CD4-positive, alpha-beta memory T cell (primary cell): ENCODE measurements around the gene CD48. TPM values are rescaled to one million over a fixed set of nuclear protein-coding genes. Genes with fewer than 3 reads are reported as not detected.

Experiments used
- CTCF ChIA-PET: fragments of 350-600 bp; sonication (Branson Sonifier 250); formaldehyde crosslinking; loops from one replicate; lab custom pipeline; 2021; ENCODE audit warnings: inconsistent platforms; ENCODE audit not compliant: partially characterized antibody; lab: Charles Lee
- POLR2A ChIA-PET: fragments of 350-600 bp; sonication (Branson Sonifier 250); formaldehyde crosslinking; loops from one replicate; lab custom pipeline; 2021; ENCODE audit not compliant: partially characterized antibody; lab: Charles Lee
- DNase-seq, 5 donors: peaks; one replicate each; pipeline versions ENCODE4 v3.0.0 to v3.0.0-alpha.2; 2020 to 2022; ENCODE audit warnings: mixed read lengths in 1 of 5
- H3K27ac ChIP-seq: one replicate; pipeline ENCODE4 v1.7.0; 2013; ENCODE audit warnings: low read depth, low read length
- H3K27me3 ChIP-seq: 2 replicates; pipeline ENCODE4 v1.7.0; 2013; ENCODE audit warnings: mild to moderate bottlenecking, low read length, moderate library complexity; ENCODE audit not compliant: insufficient read depth
- H3K36me3 ChIP-seq: 2 replicates; pipeline ENCODE4 v1.7.0; 2013; ENCODE audit warnings: mild to moderate bottlenecking, low read length, moderate library complexity; ENCODE audit not compliant: insufficient read depth
- H3K4me1 ChIP-seq: 2 replicates; pipeline ENCODE4 v1.7.0; 2013; ENCODE audit warnings: mild to moderate bottlenecking, low read length, moderate library complexity; ENCODE audit not compliant: insufficient read depth
- H3K4me3 ChIP-seq, 2 donors: one replicate each; pipeline ENCODE4 v1.7.0; 2013; ENCODE audit warnings: low read length in 2 of 2, mild to moderate bottlenecking in 1 of 2
- H3K9me3 ChIP-seq, 2 donors: one replicate each; pipeline ENCODE4 v1.7.0; 2013; ENCODE audit warnings: low read length in 2 of 2, control low read depth in 1 of 2; ENCODE audit not compliant: control insufficient read depth in 1 of 2
- H3K27ac Mint-ChIP-seq, 7 donors: one replicate each; pipeline ENCODE4 v1.8.0; 2020 to 2021; ENCODE audit warnings: mixed read lengths in 7 of 7, mild to moderate bottlenecking in 6 of 7, inconsistent platforms in 3 of 7, moderate library complexity in 3 of 7
- H3K27me3 Mint-ChIP-seq, 2 donors: one replicate each; pipeline ENCODE4 v1.8.0; 2020 to 2021; ENCODE audit warnings: mixed read lengths in 2 of 2
- H3K36me3 Mint-ChIP-seq, 2 donors: one replicate each; pipeline ENCODE4 v1.8.0; 2020 to 2021; ENCODE audit warnings: mixed read lengths in 2 of 2, inconsistent platforms in 1 of 2, mild to moderate bottlenecking in 1 of 2
- H3K4me1 Mint-ChIP-seq, 4 donors: one replicate each; pipeline ENCODE4 v1.8.0; 2020 to 2021; ENCODE audit warnings: mixed read lengths in 4 of 4, mild to moderate bottlenecking in 1 of 4
- H3K4me3 Mint-ChIP-seq, 8 donors: one replicate each; pipeline ENCODE4 v1.8.0; 2020 to 2021; ENCODE audit warnings: mixed read lengths in 8 of 8, mild to moderate bottlenecking in 7 of 8, moderate library complexity in 6 of 8, inconsistent platforms in 3 of 8
- H3K9me3 Mint-ChIP-seq, 8 donors: one replicate each; pipeline ENCODE4 v1.8.0; 2020 to 2021; ENCODE audit warnings: mixed read lengths in 8 of 8, mild to moderate bottlenecking in 5 of 8, inconsistent platforms in 3 of 8, moderate library complexity in 1 of 8
- intact Hi-C: fragments of 100-400 bp; cut with micrococcal nuclease; formaldehyde crosslinking; loops from one replicate; pipeline ENCODE4 v1.15.1; 2023
- polyA plus RNA-seq, 2 donors: library from polyadenylated mRNA; unstranded; fragments of 300-500 nt; fragmentation: Illumina TruSeq; gene quantifications; one replicate each; pipeline ENCODE4 v1.2.3, GENCODE V29; 2021
- total RNA-seq, 2 experiments: library from RNA; stranded (reverse); gene quantifications; one replicate each; pipeline ENCODE4 v1.2.3, GENCODE V29; 2021

Gene CD48
- total and polyA plus RNA-seq, 4 experiments from 2014 or later: 228 to 329 (median 273) TPM

DNA sequence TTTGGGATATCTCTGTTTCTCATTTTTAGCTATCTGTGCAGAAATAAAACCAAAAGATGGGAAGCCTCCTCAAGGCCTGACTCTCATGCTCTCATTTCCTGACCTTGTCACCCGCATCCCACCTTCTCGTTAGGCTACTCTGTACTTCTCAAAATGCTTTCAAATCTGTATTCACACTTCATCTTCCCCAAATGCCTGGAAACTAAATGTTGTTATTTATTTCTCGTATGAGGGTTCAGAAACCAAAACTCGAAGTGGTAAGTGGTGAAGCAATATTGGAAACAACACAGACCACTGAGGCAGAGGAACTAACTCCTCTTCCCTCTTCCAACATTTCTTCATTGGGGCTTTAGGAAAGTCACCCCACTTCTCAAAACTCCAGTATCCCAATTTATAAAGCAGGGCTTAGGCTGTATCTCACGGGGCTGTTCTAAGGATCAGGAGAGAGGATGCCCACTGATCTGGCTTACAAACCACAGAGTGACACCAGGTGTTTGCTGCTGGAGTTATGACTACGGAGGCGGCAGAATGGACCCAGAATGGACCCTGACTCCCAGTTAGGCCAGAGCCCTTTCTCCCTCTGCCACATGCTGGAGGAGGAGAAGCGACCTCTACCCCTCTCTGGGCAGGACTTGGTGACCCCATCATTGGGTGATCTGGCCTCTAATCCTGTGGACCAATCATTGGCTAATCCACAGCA is 31.0 kb upstream of the CD48 start:
- Histone ChIP-seq H3K9me3 (no peaks in the 10 kb centered on the region), H3K4me1 (peaks cover 23% of the 10 kb centered on the region), H3K36me3 (no peaks in the 10 kb centered on the region), H3K27me3 (no peaks in the 10 kb centered on the region), H3K27ac (no peak overlapping the region), H3K4me3 (no peak overlapping the region)
- no peak for DNase-seq
- Mint-ChIP-seq H3K9me3 (peaks cover 0 to 6% (median 0%) of the 10 kb centered on the region in 8 donors), H3K4me3 (peak overlapping the region in 5 of 8 donors; percentile 5 to 42 (median 32)), H3K27ac (peak overlapping the region in 4 of 7 donors; percentile 5 to 76 (median 46)), H3K4me1 (peaks cover 15 to 57% (median 36%) of the 10 kb centered on the region in 4 donors), H3K36me3 (no peaks in the 10 kb centered on the region), H3K27me3 (no peaks in the 10 kb centered on the region)
- POLR2A ChIA-PET: interaction anchor here (1.0 to 2.5 kb wide), 2 partner anchors 13 kb away, joined by 4 to 11 read pairs; no protein-coding TSS in a partner anchor
- intact Hi-C loops: no loop called here
- CTCF ChIA-PET: interaction anchor here (0.6 kb wide), 1 partner anchor 714 kb away, joined by 4 read pairs; no protein-coding TSS in a partner anchor

DNA sequence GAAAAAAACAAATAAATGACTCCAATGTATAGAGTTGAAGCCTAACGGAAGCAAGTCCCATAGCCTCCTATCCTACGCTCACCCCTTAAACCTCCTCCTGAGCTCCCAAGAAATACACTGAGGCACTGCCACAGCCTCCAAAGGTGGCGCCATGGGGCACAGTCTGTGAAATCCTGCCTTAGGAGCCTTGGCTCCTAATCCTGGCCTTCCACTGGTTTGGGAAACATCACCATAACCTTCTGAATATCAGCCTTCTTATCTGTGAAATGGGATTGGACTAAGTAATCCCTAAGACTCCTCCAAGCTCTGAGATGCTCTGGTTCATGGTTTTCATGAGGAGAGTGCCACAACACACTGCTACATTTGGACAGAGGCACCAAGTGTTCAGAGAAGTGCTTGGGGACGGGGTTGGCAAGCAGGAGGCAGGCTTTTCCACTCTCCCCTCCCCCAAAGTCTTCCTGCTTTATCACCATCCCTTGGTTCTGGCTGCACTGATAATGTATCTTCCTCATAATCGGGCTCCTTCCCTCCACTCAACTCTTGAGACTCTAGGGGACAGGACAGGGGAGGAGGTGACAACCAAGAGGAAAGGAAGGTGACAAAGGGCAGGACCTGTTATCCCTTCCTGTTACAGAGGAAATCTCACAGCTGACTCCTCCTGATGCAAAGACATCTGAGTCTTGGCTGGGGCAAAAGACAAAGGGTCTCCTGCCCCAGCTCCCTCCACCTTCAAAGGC is 30.2 kb upstream of the CD48 start:
- H3K4me3 ChIP-seq: no peak overlapping the region
- ChIA-PET POLR2A (interaction anchor here (1.0 kb wide), 1 partner anchor 14 kb away, joined by 4 read pairs; no protein-coding TSS in a partner anchor), CTCF (interaction anchor here (0.6 to 1.6 kb wide), 2 partner anchors 17 to 713 kb away, joined by 4 read pairs; no protein-coding TSS in a partner anchor)
- H3K4me1 ChIP-seq: peaks cover 23% of the 10 kb centered on the region
- intact Hi-C loops: no loop called here
- no peaks in the 10 kb centered on the region for H3K27me3 ChIP-seq
- no peak for DNase-seq
- no peaks in the 10 kb centered on the region for H3K36me3 ChIP-seq
- peak overlapping the region in 5 of 8 donors; percentile 7 to 35 (median 25) for H3K4me3 Mint-ChIP-seq
- H3K4me1 Mint-ChIP-seq: peaks cover 15 to 57% (median 36%) of the 10 kb centered on the region in 4 donors
- H3K27ac ChIP-seq: no peak overlapping the region
- H3K9me3 Mint-ChIP-seq: peaks cover 0 to 14% (median 5%) of the 10 kb centered on the region in 8 donors
- H3K27me3 Mint-ChIP-seq: no peaks in the 10 kb centered on the region
- no peaks in the 10 kb centered on the region for H3K9me3 ChIP-seq
- peaks cover 0 to 2% of the 10 kb centered on the region in 2 donors for H3K36me3 Mint-ChIP-seq
- H3K27ac Mint-ChIP-seq: peak overlapping the region in 3 of 7 donors; percentile 5 to 53 (median 25)

DNA sequence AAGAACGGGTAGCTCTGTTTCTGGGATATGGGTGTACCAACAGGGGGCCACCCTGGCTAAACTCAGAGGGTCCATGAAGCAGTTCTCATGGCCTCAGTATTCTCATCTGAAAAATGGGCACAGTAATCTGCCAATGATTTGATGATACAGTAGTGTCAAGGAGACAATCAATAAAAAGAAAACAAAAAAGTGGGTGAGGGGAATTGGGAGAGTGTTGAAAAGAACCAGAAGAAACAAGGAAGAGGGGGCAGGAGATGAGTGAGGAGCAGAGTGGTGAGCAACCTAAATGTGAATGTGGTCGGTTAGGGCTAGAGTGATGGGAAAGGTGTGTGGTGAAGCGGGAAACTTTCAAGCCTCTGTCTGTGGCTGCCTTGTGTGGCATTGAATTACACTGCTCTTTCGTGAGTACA is 29.5 kb upstream of the CD48 start:
- intact Hi-C loops: no loop called here
- Histone ChIP-seq H3K36me3 (no peaks in the 10 kb centered on the region), H3K4me3 (no peak overlapping the region), H3K27me3 (no peaks in the 10 kb centered on the region), H3K9me3 (no peaks in the 10 kb centered on the region), H3K4me1 (peaks cover 23% of the 10 kb centered on the region), H3K27ac (no peak overlapping the region)
- Mint-ChIP-seq H3K27ac (peak overlapping the region in 5 of 7 donors; percentile 5 to 87 (median 36)), H3K4me1 (peaks cover 15 to 57% (median 36%) of the 10 kb centered on the region in 4 donors), H3K27me3 (no peaks in the 10 kb centered on the region), H3K36me3 (peaks cover 3% of the 10 kb centered on the region in 2 donors), H3K4me3 (peak overlapping the region in 5 of 8 donors; percentile 1 to 44 (median 35)), H3K9me3 (peaks cover 0 to 21% (median 9%) of the 10 kb centered on the region in 8 donors)
- POLR2A ChIA-PET: no interaction called here
- CTCF ChIA-PET: interaction anchor here (1.0 to 1.6 kb wide), 4 partner anchors 14 to 27 kb away, joined by 3 to 4 read pairs (median 3); no protein-coding TSS in a partner anchor
- DNase-seq: no peak

DNA sequence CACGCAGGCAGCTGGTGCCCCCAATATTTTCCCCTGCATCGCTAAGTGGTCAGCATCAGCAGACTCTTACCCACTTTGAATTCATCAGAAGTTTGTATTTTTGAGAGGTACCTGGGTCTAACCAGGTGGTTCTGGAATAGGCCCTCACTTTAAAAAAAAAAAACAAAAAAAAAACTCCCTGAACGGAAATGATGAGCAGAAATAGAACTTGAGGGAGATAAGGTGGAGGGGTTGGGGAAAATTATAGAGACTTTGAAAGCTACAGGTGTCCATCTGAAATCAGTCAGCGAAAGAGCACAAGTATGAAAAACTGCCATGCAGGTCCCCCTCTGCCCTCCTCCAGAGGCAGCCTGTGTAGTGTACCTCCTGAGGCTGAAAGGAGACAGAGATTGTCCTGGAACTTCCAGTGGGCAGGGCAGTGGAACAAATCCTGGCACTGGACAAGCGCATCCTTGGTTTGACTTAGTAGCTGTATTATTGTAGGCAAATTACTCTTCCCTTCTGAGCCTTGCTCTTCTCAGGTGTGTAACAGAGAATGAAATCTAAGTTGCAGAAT is 28.6 kb upstream of the CD48 start:
- Mint-ChIP-seq H3K4me1 (peaks cover 15 to 57% (median 36%) of the 10 kb centered on the region in 4 donors), H3K27me3 (no peaks in the 10 kb centered on the region), H3K4me3 (peak overlapping the region in 6 of 8 donors; percentile 19 to 69 (median 36)), H3K36me3 (peaks cover 5 to 6% of the 10 kb centered on the region in 2 donors), H3K9me3 (peaks cover 0 to 27% (median 13%) of the 10 kb centered on the region in 8 donors), H3K27ac (peak overlapping the region in 4 of 7 donors; percentile 26 to 72 (median 31))
- CTCF ChIA-PET: interaction anchor here (1.0 to 1.6 kb wide), 4 partner anchors 13 to 28 kb away, joined by 3 to 4 read pairs (median 3); no protein-coding TSS in a partner anchor
- no peak overlapping the region for H3K27ac ChIP-seq
- peaks cover 23% of the 10 kb centered on the region for H3K4me1 ChIP-seq
- H3K4me3 ChIP-seq: no peak overlapping the region
- intact Hi-C loops: no loop called here
- no peaks in the 10 kb centered on the region for H3K27me3 ChIP-seq
- H3K9me3 ChIP-seq: no peaks in the 10 kb centered on the region
- no peaks in the 10 kb centered on the region for H3K36me3 ChIP-seq
- no peak for DNase-seq
- POLR2A ChIA-PET: no interaction called here

DNA sequence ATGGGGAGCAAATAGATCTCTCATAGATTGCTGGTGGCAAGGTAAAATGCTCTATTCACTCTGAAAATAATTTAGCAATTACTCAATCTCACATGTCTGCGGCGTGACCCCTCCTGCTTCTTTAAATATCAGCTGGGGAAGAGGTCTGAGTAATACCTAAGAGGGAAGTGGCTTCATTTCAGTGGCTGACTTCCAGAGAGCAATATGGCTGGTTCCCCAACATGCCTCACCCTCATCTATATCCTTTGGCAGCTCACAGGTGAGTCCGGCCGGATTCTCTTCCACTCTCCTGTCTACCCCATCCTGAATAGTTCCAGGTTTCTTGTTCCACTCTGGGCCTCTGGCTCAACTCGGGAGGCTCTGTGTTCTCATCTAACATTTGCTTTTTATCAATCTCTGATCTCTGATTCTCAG is 27.5 kb upstream of the CD48 start, which contains the start of gene SLAMF7:
Gene SLAMF7 (plus strand): TSS at position 150 of the 414 bp plus-strand sequence. CDS start 55 bp downstream, at position 205.
- Histone ChIP-seq H3K4me1 (peaks cover 14% of the 10 kb centered on the region), H3K27me3 (no peaks in the 10 kb centered on the region), H3K36me3 (no peaks in the 10 kb centered on the region), H3K4me3 (peak within 1 kb of the TSS in 1 of 2 donors; percentile 7), H3K27ac (no peak within 1 kb of the TSS), H3K9me3 (no peaks in the 10 kb centered on the region)
- intact Hi-C loops: no loop called here
- ChIA-PET POLR2A (interaction anchor here (0.8 to 1.7 kb wide), 4 partner anchors 17 to 55 kb away, joined by 3 to 6 read pairs (median 3); partner anchors contain the start of gene CD48), CTCF (interaction anchor here (0.9 to 1.5 kb wide), 4 partner anchors 29 to 97 kb away, joined by 3 to 7 read pairs (median 4); no protein-coding TSS in a partner anchor)
- H3K27ac Mint-ChIP-seq: peak within 1 kb of the TSS in 5 of 7 donors; percentile 26 to 87 (median 70)
- H3K27me3 Mint-ChIP-seq: no peaks in the 10 kb centered on the region
- H3K4me1 Mint-ChIP-seq: peaks cover 14 to 52% (median 32%) of the 10 kb centered on the region in 4 donors
- H3K36me3 Mint-ChIP-seq: peaks cover 5 to 7% of the 10 kb centered on the region in 2 donors
- H3K9me3 Mint-ChIP-seq: peaks cover 0 to 27% (median 13%) of the 10 kb centered on the region in 8 donors
- peak in 1 of 5 donors; percentile 53 for DNase-seq
- H3K4me3 Mint-ChIP-seq: peak within 1 kb of the TSS in 7 of 8 donors; percentile 21 to 82 (median 74)

DNA sequence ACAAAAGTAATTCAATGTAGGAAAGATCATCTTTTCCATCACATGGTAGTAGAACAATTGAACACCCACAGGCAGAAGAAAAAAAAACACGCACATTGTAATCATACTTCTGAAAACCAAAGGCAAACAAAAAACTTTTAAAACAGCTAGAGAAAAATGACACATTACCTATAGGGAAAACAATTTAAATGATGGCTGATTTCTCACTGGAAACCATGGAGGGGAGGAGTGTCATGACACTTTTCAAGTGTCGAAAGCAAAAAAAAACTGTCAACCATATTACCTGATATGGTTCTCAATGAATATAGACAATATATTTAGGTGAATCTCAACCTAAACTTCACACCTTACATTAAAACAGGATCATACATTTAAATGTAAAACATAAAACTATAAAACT is 26.6 kb upstream of the CD48 start:
- DNase-seq: no peak
- Histone ChIP-seq H3K36me3 (no peaks in the 10 kb centered on the region), H3K27me3 (no peaks in the 10 kb centered on the region), H3K9me3 (no peaks in the 10 kb centered on the region), H3K4me1 (peaks cover 18% of the 10 kb centered on the region), H3K27ac (no peak overlapping the region), H3K4me3 (no peak overlapping the region)
- ChIA-PET POLR2A (interaction anchor here (0.8 to 1.7 kb wide), 4 partner anchors 18 to 55 kb away, joined by 3 to 6 read pairs (median 4); no protein-coding TSS in a partner anchor), CTCF (interaction anchor here (1.1 to 1.5 kb wide), 5 partner anchors 11 to 97 kb away, joined by 3 to 8 read pairs (median 4); no protein-coding TSS in a partner anchor)
- H3K9me3 Mint-ChIP-seq: peaks cover 0 to 29% (median 13%) of the 10 kb centered on the region in 8 donors
- peaks cover 5 to 12% of the 10 kb centered on the region in 2 donors for H3K36me3 Mint-ChIP-seq
- intact Hi-C loops: no loop called here
- H3K27ac Mint-ChIP-seq: peak overlapping the region in 1 of 7 donors; percentile 80
- H3K4me1 Mint-ChIP-seq: peaks cover 17 to 53% (median 35%) of the 10 kb centered on the region in 4 donors
- no peaks in the 10 kb centered on the region for H3K27me3 Mint-ChIP-seq
- H3K4me3 Mint-ChIP-seq: no peak overlapping the region
